GM12878 (cell line): ENCODE measurements around the gene IL17RE. TPM values are rescaled to one million over a fixed set of nuclear protein-coding genes. Genes with fewer than 3 reads are reported as not detected.

Source experiments
- ATAC-seq: fragments of 200-7000 bp; cut with Tn5 transposase; 3 replicates; pipeline ENCODE4 v1.9.1; 2020; ENCODE audit warnings: mild to moderate bottlenecking, moderate library complexity
- BruUV-seq: library from RNA; stranded (reverse); fragments of 400-500 nt; replicated peaks from 2 replicates; lab custom pipeline; 2021; lab: Mats Ljungman, UMichigan
- CTCF ChIA-PET: fragments of 300-600 bp; sonication (Branson Sonifier 250); formaldehyde crosslinking; extraction: SDS; loops from one replicate; lab custom pipeline; 2021; ENCODE audit warnings: inconsistent platforms; lab: Yijun Ruan, JAX
- POLR2A ChIA-PET: fragments of 350-600 bp; formaldehyde crosslinking; extraction: SDS; loops from one replicate; lab custom pipeline; 2021; ENCODE audit warnings: inconsistent platforms; lab: Charles Lee
- RAD21 ChIA-PET: fragments of 300-600 bp; sonication (Branson Sonifier 250); formaldehyde crosslinking; loops from one replicate; lab custom pipeline; 2023; ENCODE audit warnings: antibody characterized with exemption; ENCODE audit not compliant: unreplicated experiment; lab: Charles Lee
- SMC1A ChIA-PET: fragments of 300-600 bp; sonication (Branson Sonifier 250); formaldehyde crosslinking; loops from one replicate; lab custom pipeline; 2023; ENCODE audit not compliant: unreplicated experiment, uncharacterized antibody; lab: Charles Lee
- DNase-seq: peaks from one replicate; pipeline ENCODE4 v3.0.0-alpha.2; 2011; ENCODE audit warnings: low read depth, low spot score
- FAIRE-seq: peaks from 3 replicates; lab custom pipeline; 2011; peaks lifted over from hg19 to GRCh38; lab: Jason Lieb, UNC
- H2AFZ ChIP-seq: 2 replicates; pipeline ENCODE4 v1.6.0; 2011; ENCODE audit warnings: low read depth, low read length, control low read depth; ENCODE audit not compliant: control insufficient read depth
- H3K27ac ChIP-seq: 2 replicates; pipeline ENCODE4 v1.5.1; 2011; ENCODE audit warnings: control low read depth; ENCODE audit not compliant: control insufficient read depth, insufficient read depth
- H3K27me3 ChIP-seq, 2 experiments: replicated peaks in 1 of 2; 2 replicates each; pipeline versions ENCODE4 v1.6.0 to v1.6.1; 2011; ENCODE audit warnings: low read length in 1 of 2; ENCODE audit not compliant: control insufficient read depth in 2 of 2, insufficient read depth in 2 of 2
- H3K36me3 ChIP-seq, 2 experiments: 2 replicates each; pipeline ENCODE4 v1.5.1; 2011; ENCODE audit warnings: low read length in 1 of 2; ENCODE audit not compliant: control insufficient read depth in 2 of 2, insufficient read depth in 2 of 2
- H3K4me1 ChIP-seq: 2 replicates; pipeline ENCODE4 v1.6.1; 2011; ENCODE audit warnings: mild to moderate bottlenecking, low read length, moderate library complexity, mixed read lengths; ENCODE audit not compliant: control insufficient read depth, insufficient read depth
- H3K4me2 ChIP-seq: 2 replicates; pipeline ENCODE4 v1.6.0; 2011; ENCODE audit warnings: control low read depth; ENCODE audit not compliant: control insufficient read depth, insufficient read depth
- H3K4me3 ChIP-seq: fragments of 200-600 bp; sonication (generic); 2 replicates; pipeline ENCODE4 v1.5.1; 2016
- H3K79me2 ChIP-seq: 2 replicates; pipeline ENCODE4 v1.6.0; 2011; ENCODE audit warnings: low read length; ENCODE audit not compliant: control insufficient read depth, insufficient read depth
- H3K9ac ChIP-seq: 2 replicates; pipeline ENCODE4 v1.8.0; 2011; ENCODE audit warnings: low read length, control low read depth, mixed read lengths; ENCODE audit not compliant: control insufficient read depth, insufficient read depth
- H3K9me3 ChIP-seq: replicated peaks from 3 replicates; pipeline ENCODE4 v1.5.1; 2011; ENCODE audit warnings: mild to moderate bottlenecking, low read length; ENCODE audit not compliant: control insufficient read depth, insufficient read depth
- H4K20me1 ChIP-seq: 2 replicates; pipeline ENCODE4 v1.6.0; 2011; ENCODE audit not compliant: control insufficient read depth, insufficient read depth
- ATF7 ChIP-seq: fragments of 450-650 bp; IDR thresholded peaks from 2 replicates; pipeline ENCODE4 v1.6.1; 2016; ENCODE audit warnings: low read depth, mild to moderate bottlenecking
- BMI1 ChIP-seq: fragments of 450-650 bp; IDR thresholded peaks from 2 replicates; pipeline ENCODE4 v1.6.1; 2016; ENCODE audit warnings: mild to moderate bottlenecking, moderate library complexity, borderline replicate concordance
- CBX5 ChIP-seq: sonication (generic); IDR thresholded peaks from 2 replicates; pipeline ENCODE4 v1.6.1; 2016; ENCODE audit warnings: low read depth, moderate library complexity, mild to moderate bottlenecking, inconsistent platforms
- EGR1 ChIP-seq, 2 experiments: IDR thresholded peaks; 1 replicate in 1 of 2; 2 replicates in 1 of 2; pipeline ENCODE4 v1.6.1; 2011 to 2012; ENCODE audit warnings: low read depth in 2 of 2, low read length in 2 of 2, borderline replicate concordance in 1 of 2, mild to moderate bottlenecking in 1 of 2, moderate library complexity in 1 of 2
- LARP7 ChIP-seq: fragments of 450-650 bp; IDR thresholded peaks from 2 replicates; pipeline ENCODE4 v1.6.1; 2017; ENCODE audit warnings: mild to moderate bottlenecking
- MYB ChIP-seq: fragments of 150-350 bp; IDR thresholded peaks from 2 replicates; pipeline ENCODE4 v1.6.1; 2014; ENCODE audit warnings: mild to moderate bottlenecking, low read depth, low read length, borderline replicate concordance
- RB1 ChIP-seq: fragments of 450-650 bp; formaldehyde crosslinking; IDR thresholded peaks from 2 replicates; pipeline ENCODE4 v1.6.1; 2017; ENCODE audit warnings: mild to moderate bottlenecking, borderline replicate concordance
- RCOR1 ChIP-seq: conservative IDR thresholded peaks from 2 replicates; pipeline ENCODE4 v1.6.1; 2012; ENCODE audit warnings: low read depth, low read length, improper control_type of control experiment
- SRF ChIP-seq, 2 experiments: IDR thresholded peaks; 2 replicates each; pipeline ENCODE4 v1.6.1; 2011; ENCODE audit warnings: low read depth in 2 of 2, low read length in 2 of 2, mild to moderate bottlenecking in 1 of 2, moderate library complexity in 1 of 2
- STAT3 ChIP-seq: IDR thresholded peaks from 2 replicates; pipeline ENCODE4 v1.6.1; 2011; ENCODE audit warnings: low read depth, low read length, improper control_type of control experiment
- TCF12 ChIP-seq: IDR thresholded peaks from 2 replicates; pipeline ENCODE4 v1.6.1; 2011; ENCODE audit warnings: low read depth, mild to moderate bottlenecking, low read length
- ZBED1 ChIP-seq: IDR thresholded peaks from 2 replicates; pipeline ENCODE4 v1.6.1; 2016; ENCODE audit warnings: borderline replicate concordance
- ZNF274 ChIP-seq: IDR thresholded peaks from one replicate; pipeline ENCODE4 v1.8.0; 2011; ENCODE audit not compliant: insufficient read length, insufficient read depth
- WGBS: methylation state at CpG from one replicate; pipeline ENCODE4 v1.1.6; 2016; ENCODE audit warnings: low lambda C conversion rate; ENCODE audit not compliant: insufficient replicate concordance, insufficient coverage; ENCODE audit errors: missing lambda C conversion rate; 5-methylcytosine and 5-hydroxymethylcytosine counted together
- in situ Hi-C: fragments of 300-500 bp; cut with MboI; formaldehyde crosslinking; loops from 9 replicates; pipeline ENCODE4 v1.14.3; 2018; ENCODE audit warnings: mixed read lengths
- intact Hi-C: fragments of 100-400 bp; cut with micrococcal nuclease; formaldehyde crosslinking; loops from one replicate; pipeline ENCODE4 v1.14.2; 2022; ENCODE audit not compliant: unreplicated experiment
- polyA plus RNA-seq, 11 experiments: library from polyadenylated mRNA; depleted of rRNA in 4 of 11; unstranded in 6 of 11; stranded (reverse) in 5 of 11; fragments of >200 nt; fragmentation: Nextera tagmentation in 4 of 11; fragmentation: Illumina TruSeq in 1 of 11; extraction: Ambion mirVana in 4 of 11; extraction: Trizol in 1 of 11; gene quantifications; 1 replicate in 1 of 11; 2 replicates in 10 of 11; pipeline versions ENCODE4 v1.2.1 to v1.2.3, GENCODE V29; 2011 to 2016; ENCODE audit warnings: inconsistent platforms in 2 of 11, missing spikeins in 2 of 11, low read depth in 1 of 11
- total RNA-seq, 4 experiments: library from RNA; depleted of rRNA in 3 of 4; stranded (reverse); fragments of >200 nt in 3 of 4; fragmentation: Illumina TruSeq in 1 of 4; extraction: Trizol in 1 of 4; gene quantifications; 2 replicates each; pipeline versions ENCODE4 v1.2.1 to v1.2.3, GENCODE V29; 2013 to 2021
- TF ChIP-seq, protein P1 (sequence below): fragments of 450-650 bp; formaldehyde crosslinking; IDR thresholded peaks from 2 replicates; pipeline ENCODE4 v1.4.0; 2020; ENCODE audit warnings: mild to moderate bottlenecking, moderate library complexity
- TF ChIP-seq, protein P2 (sequence below): IDR thresholded peaks from 2 replicates; pipeline ENCODE4 v1.6.1; 2012; ENCODE audit warnings: low read depth, low read length, improper control_type of control experiment
- TF ChIP-seq, protein P3 (sequence below): fragments of 450-650 bp; IDR thresholded peaks from 2 replicates; pipeline ENCODE4 v1.6.1; 2017; ENCODE audit warnings: low read depth, mild to moderate bottlenecking, moderate library complexity

Gene IL17RE
- total and polyA plus RNA-seq, 10 of the 15 experiments (the other 5 are each of a cell fraction or from before 2014, with no cell fraction given): 0.04 to 0.51 (median 0.12) TPM; not detected in 2

DNA sequence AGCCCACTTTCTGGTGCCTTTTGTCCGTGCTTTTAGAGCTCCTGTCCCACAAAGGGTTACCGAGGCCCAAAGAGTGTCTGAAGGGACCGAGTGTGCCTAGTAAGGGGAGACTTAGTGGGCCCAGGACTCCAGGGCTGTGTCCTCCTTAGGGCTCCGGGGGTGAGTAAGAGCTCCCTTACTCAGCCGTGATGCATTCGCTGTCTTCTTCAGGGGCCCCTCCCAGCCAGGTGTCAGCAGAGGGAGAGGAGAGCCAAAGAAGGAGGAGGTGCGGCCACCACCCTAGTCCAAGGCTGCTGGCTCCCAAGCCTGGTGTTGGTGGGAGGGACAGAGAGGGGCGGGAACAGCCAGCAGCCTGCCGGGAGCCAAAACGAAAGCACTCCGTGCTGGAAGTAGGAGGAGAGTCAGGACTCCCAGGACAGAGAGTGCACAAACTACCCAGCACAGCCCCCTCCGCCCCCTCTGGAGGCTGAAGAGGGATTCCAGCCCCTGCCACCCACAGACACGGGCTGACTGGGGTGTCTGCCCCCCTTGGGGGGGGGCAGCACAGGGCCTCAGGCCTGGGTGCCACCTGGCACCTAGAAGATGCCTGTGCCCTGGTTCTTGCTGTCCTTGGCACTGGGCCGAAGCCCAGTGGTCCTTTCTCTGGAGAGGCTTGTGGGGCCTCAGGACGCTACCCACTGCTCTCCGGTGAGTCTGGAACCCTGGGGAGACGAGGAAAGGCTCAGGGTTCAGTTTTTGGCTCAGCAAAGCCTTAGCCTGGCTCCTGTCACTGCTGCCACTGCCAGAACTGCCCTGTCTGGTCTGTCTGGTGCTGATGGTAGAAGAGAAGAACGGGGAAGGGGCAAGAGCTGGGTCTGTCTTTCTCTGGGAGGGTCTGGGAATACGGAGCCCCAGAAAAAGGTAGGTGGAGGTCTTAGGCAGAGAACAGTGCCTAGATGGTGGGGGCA is 14.4 kb downstream of the IL17RE start, which contains the start of gene IL17RC (continued):
- TF ChIP-seq LARP7 (no peak), RB1 (no peak)
- TF ChIP-seq, protein P1, sequence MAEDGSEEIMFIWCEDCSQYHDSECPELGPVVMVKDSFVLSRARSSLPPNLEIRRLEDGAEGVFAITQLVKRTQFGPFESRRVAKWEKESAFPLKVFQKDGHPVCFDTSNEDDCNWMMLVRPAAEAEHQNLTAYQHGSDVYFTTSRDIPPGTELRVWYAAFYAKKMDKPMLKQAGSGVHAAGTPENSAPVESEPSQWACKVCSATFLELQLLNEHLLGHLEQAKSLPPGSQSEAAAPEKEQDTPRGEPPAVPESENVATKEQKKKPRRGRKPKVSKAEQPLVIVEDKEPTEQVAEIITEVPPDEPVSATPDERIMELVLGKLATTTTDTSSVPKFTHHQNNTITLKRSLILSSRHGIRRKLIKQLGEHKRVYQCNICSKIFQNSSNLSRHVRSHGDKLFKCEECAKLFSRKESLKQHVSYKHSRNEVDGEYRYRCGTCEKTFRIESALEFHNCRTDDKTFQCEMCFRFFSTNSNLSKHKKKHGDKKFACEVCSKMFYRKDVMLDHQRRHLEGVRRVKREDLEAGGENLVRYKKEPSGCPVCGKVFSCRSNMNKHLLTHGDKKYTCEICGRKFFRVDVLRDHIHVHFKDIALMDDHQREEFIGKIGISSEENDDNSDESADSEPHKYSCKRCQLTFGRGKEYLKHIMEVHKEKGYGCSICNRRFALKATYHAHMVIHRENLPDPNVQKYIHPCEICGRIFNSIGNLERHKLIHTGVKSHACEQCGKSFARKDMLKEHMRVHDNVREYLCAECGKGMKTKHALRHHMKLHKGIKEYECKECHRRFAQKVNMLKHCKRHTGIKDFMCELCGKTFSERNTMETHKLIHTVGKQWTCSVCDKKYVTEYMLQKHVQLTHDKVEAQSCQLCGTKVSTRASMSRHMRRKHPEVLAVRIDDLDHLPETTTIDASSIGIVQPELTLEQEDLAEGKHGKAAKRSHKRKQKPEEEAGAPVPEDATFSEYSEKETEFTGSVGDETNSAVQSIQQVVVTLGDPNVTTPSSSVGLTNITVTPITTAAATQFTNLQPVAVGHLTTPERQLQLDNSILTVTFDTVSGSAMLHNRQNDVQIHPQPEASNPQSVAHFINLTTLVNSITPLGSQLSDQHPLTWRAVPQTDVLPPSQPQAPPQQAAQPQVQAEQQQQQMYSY (CRISPR knock-in tag): no peak
- TF ChIP-seq, all 136 proteins: peak for 0

DNA sequence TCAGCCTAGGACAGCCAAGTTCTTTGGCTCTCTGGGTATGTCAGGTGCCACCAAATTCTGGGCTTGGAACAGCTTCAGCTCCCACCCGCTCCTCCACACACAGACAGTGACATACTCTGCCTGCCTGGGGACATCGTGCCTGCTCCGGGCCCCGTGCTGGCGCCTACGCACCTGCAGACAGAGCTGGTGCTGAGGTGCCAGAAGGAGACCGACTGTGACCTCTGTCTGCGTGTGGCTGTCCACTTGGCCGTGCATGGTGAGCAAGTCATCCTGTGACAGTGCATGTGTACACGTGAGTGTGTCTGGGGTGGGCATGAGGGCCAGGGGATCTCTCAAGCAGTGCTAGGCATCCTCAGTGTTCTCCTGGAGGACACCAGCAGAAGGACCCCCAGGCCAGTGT is 15.2 kb downstream of the IL17RE start:
- in situ Hi-C loops (no loop called here), intact Hi-C loops (no loop called here)
- DNase-seq (no peak), FAIRE-seq (no peak), ATAC-seq (no peak)
- H3K9ac ChIP-seq: no peak overlapping the region
- RAD21 ChIA-PET: no interaction called here
- SMC1A ChIA-PET: no interaction called here
- no TSS peak for BruUV-seq
- H3K4me1 ChIP-seq: peaks cover 10% of the 10 kb centered on the region
- H3K36me3 ChIP-seq: no peaks in the 10 kb centered on the region
- H3K79me2 ChIP-seq: no peaks in the 10 kb centered on the region
- WGBS: 71% methylated on average over 10 of the region's 10 CpGs
- no peak overlapping the region for H2AFZ ChIP-seq
- H3K27me3 ChIP-seq: peaks cover 0 to 2% of the 10 kb centered on the region in 2 experiments; a peak in 1 of 4 replicates
- POLR2A ChIA-PET: interaction anchor here (0.5 kb wide), 1 partner anchor 306 kb away, joined by 3 read pairs; no protein-coding TSS in a partner anchor
- CTCF ChIA-PET: no interaction called here
- H3K4me2 ChIP-seq: no peak overlapping the region
- H3K4me3 ChIP-seq: no peak overlapping the region
- no peaks in the 10 kb centered on the region for H3K9me3 ChIP-seq
- H4K20me1 ChIP-seq: no peaks in the 10 kb centered on the region
- no peak overlapping the region for H3K27ac ChIP-seq
- TF ChIP-seq EGR1 (IDR thresholded peaks at IDR 0.05; ENCODE audit: borderline replicate concordance in 1 of 2, low read depth in 2 of 2, low read length in 2 of 2) (no peak), MYB (no peak), BMI1 (no peak), STAT3 (no peak), CBX5 (no peak), ZNF274 (no peak), RCOR1 (no peak), TCF12 (no peak), ZBED1 (no peak), ATF7 (no peak), SRF (IDR thresholded peaks at IDR 0.05; ENCODE audit: low read depth in 2 of 2, low read length in 2 of 2) (no peak)
- TF ChIP-seq, protein P2, sequence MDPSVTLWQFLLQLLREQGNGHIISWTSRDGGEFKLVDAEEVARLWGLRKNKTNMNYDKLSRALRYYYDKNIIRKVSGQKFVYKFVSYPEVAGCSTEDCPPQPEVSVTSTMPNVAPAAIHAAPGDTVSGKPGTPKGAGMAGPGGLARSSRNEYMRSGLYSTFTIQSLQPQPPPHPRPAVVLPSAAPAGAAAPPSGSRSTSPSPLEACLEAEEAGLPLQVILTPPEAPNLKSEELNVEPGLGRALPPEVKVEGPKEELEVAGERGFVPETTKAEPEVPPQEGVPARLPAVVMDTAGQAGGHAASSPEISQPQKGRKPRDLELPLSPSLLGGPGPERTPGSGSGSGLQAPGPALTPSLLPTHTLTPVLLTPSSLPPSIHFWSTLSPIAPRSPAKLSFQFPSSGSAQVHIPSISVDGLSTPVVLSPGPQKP: no peak
- TF ChIP-seq, protein P3, sequence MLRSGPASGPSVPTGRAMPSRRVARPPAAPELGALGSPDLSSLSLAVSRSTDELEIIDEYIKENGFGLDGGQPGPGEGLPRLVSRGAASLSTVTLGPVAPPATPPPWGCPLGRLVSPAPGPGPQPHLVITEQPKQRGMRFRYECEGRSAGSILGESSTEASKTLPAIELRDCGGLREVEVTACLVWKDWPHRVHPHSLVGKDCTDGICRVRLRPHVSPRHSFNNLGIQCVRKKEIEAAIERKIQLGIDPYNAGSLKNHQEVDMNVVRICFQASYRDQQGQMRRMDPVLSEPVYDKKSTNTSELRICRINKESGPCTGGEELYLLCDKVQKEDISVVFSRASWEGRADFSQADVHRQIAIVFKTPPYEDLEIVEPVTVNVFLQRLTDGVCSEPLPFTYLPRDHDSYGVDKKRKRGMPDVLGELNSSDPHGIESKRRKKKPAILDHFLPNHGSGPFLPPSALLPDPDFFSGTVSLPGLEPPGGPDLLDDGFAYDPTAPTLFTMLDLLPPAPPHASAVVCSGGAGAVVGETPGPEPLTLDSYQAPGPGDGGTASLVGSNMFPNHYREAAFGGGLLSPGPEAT: no peak
